HepG2 (cell line): ENCODE results near the gene TIFAB. TPM values are rescaled to one million over a fixed set of nuclear protein-coding genes. Genes with fewer than 3 reads are reported as not detected.

Experiments used
- EHMT2 ChIP-seq: fragments of 200-600 bp; sonication (generic); IDR thresholded peaks from 2 replicates; pipeline ENCODE4 v1.7.0; 2017; ENCODE audit warnings: antibody characterized with exemption, low read depth, low read length, borderline replicate concordance
- GATAD2A ChIP-seq: IDR thresholded peaks from 2 replicates; pipeline ENCODE4 v1.6.1; 2016
- GLI4 ChIP-seq: sonication (generic); formaldehyde crosslinking; IDR thresholded peaks from 2 replicates; pipeline ENCODE4 v1.5.1; 2020; ENCODE audit warnings: missing genetic modification reagents, mild to moderate bottlenecking, moderate library complexity, borderline replicate concordance
- KLF11 ChIP-seq: IDR thresholded peaks from 2 replicates; pipeline ENCODE4 v1.6.1; 2016; ENCODE audit warnings: missing compliant biosample characterization
- NCOR1 ChIP-seq: fragments of 200-600 bp; sonication (generic); IDR thresholded peaks from 2 replicates; pipeline ENCODE4 v1.7.0; 2017; ENCODE audit warnings: antibody characterized with exemption, low read length, borderline replicate concordance
- SUZ12 ChIP-seq: fragments of 150-350 bp; IDR thresholded peaks from 2 replicates; pipeline ENCODE4 v1.6.1; 2014; ENCODE audit warnings: low read depth, low read length
- TBP ChIP-seq: sonication (generic); formaldehyde crosslinking; IDR thresholded peaks from 2 replicates; pipeline ENCODE4 v1.5.0; 2020; ENCODE audit warnings: missing genetic modification reagents
- U2AF1 ChIP-seq: fragments of 200-400 bp; formaldehyde crosslinking; optimal IDR thresholded peaks from 2 replicates; pipeline ENCODE3; 2017; ENCODE audit warnings: mild to moderate bottlenecking, low read depth, low read length
- U2AF2 ChIP-seq: fragments of 200-400 bp; formaldehyde crosslinking; IDR thresholded peaks from 2 replicates; pipeline ENCODE4 v1.6.1; 2017; ENCODE audit warnings: low read depth, mild to moderate bottlenecking, low read length
- ZBTB7A ChIP-seq: sonication (generic); formaldehyde crosslinking; IDR thresholded peaks from 2 replicates; pipeline ENCODE4 v1.8.0; 2022; ENCODE audit warnings: mild to moderate bottlenecking, missing genetic modification reagents
- ZKSCAN1 ChIP-seq: fragments of 150-350 bp; IDR thresholded peaks from 2 replicates; pipeline ENCODE4 v1.6.1; 2014; ENCODE audit warnings: low read length
- ZMYM2 ChIP-seq: sonication (generic); formaldehyde crosslinking; IDR thresholded peaks from 2 replicates; pipeline ENCODE4 v1.8.0; 2022; ENCODE audit warnings: mild to moderate bottlenecking, missing genetic modification reagents
- ZNF431 ChIP-seq: sonication (generic); formaldehyde crosslinking; IDR thresholded peaks from 2 replicates; pipeline ENCODE4 v1.9.0; 2022; ENCODE audit warnings: missing genetic modification reagents, low read depth, mild to moderate bottlenecking, borderline replicate concordance
- ZNF512 ChIP-seq: sonication (generic); formaldehyde crosslinking; IDR thresholded peaks from 2 replicates; pipeline ENCODE4 v1.4.0; 2020; ENCODE audit warnings: mild to moderate bottlenecking, missing genetic modification reagents
- ZNF557 ChIP-seq: sonication (generic); formaldehyde crosslinking; IDR thresholded peaks from 2 replicates; pipeline ENCODE4 v1.4.0; 2020; ENCODE audit warnings: missing genetic modification reagents
- ZNF576 ChIP-seq: sonication (generic); formaldehyde crosslinking; IDR thresholded peaks from 2 replicates; pipeline ENCODE4 v1.4.0; 2020; ENCODE audit warnings: mild to moderate bottlenecking, missing genetic modification reagents
- ZNF883 ChIP-seq: sonication (generic); formaldehyde crosslinking; IDR thresholded peaks from 2 replicates; pipeline ENCODE4 v1.5.1; 2020; ENCODE audit warnings: mild to moderate bottlenecking, missing genetic modification reagents; ENCODE audit errors: not compliant biosample characterization
- polyA plus RNA-seq, 8 experiments: library from polyadenylated mRNA; depleted of rRNA in 3 of 8; stranded (reverse) in 7 of 8; unstranded in 1 of 8; fragments of >200 nt; fragmentation: Illumina TruSeq in 4 of 8; extraction: Trizol in 4 of 8; gene quantifications; 2 replicates each; pipeline versions ENCODE4 v1.2.1 to v1.2.3, GENCODE V29; 2011 to 2016; ENCODE audit warnings: low read depth in 4 of 8, missing spikeins in 1 of 8, mixed read lengths in 1 of 8; ENCODE audit not compliant: insufficient read depth in 1 of 8
- total RNA-seq, 5 experiments: library from RNA; depleted of rRNA; stranded (reverse); fragments of >200 nt; fragmentation: Illumina TruSeq; extraction: Trizol; gene quantifications; 2 replicates each; pipeline ENCODE4 v1.2.3, GENCODE V29; 2016; ENCODE audit warnings: low read depth in 1 of 5
- TF ChIP-seq, protein P1 (sequence below): sonication (generic); formaldehyde crosslinking; IDR thresholded peaks from 2 replicates; pipeline ENCODE4 v1.5.0; 2020; ENCODE audit warnings: mild to moderate bottlenecking, missing genetic modification reagents, borderline replicate concordance
- TF ChIP-seq, protein P2 (sequence below): sonication (generic); formaldehyde crosslinking; IDR thresholded peaks from 2 replicates; pipeline ENCODE4 v1.8.1; 2023; ENCODE audit warnings: missing genetic modification reagents, inconsistent platforms, borderline replicate concordance

TIFAB gene
- total and polyA plus RNA-seq, 2 of the 13 experiments (the other 11 are each of a cell fraction or from before 2014, with no cell fraction given): not detected

DNA sequence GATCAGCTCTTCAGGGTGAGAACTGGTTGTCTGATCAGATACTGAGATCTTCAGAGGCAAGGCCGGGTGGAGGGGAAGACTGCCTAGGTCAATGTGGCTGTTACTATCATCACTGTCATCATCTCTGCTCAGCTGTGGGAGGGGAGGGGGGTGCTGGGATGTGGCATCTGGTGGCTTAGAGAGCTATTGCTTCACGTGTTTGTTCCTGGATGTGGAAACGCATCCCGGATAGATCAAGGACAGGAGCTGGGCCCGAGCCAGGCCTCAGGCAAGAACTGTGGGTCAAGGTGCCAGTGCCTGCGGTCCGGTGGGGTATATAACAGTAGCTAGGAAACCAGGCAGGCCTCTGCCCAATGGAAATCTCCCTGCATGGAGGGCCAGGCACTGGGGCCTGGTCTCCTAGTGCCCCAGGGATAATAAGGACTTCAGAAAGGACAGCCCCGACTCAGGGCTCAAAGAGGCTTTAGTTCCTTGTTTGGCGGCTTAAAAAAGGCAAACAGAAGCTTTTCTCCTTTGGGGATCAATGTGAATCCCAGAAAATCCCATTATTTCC lies 30.3 kb upstream of the TIFAB start (continued):
- TF ChIP-seq U2AF1 (no peak), TBP (CRISPR knock-in tag) (no peak), ZMYM2 (CRISPR knock-in tag) (no peak), NCOR1 (peak; percentile 62; the same call in 1 of the 2 replicates), U2AF2 (no peak), SUZ12 (no peak), KLF11 (no peak), ZNF431 (CRISPR knock-in tag) (no peak), GATAD2A (CRISPR knock-in tag) (peak; percentile 93), ZNF557 (no peak), ZBTB7A (CRISPR knock-in tag) (peak; percentile 76; the same call in 1 of the 2 replicates), GLI4 (CRISPR knock-in tag) (no peak), ZNF512 (CRISPR knock-in tag) (no peak), EHMT2 (no peak; the same call in 1 of the 2 replicates), ZNF576 (no peak), ZKSCAN1 (no peak), ZNF883 (CRISPR knock-in tag) (no peak)
- TF ChIP-seq, protein P1, sequence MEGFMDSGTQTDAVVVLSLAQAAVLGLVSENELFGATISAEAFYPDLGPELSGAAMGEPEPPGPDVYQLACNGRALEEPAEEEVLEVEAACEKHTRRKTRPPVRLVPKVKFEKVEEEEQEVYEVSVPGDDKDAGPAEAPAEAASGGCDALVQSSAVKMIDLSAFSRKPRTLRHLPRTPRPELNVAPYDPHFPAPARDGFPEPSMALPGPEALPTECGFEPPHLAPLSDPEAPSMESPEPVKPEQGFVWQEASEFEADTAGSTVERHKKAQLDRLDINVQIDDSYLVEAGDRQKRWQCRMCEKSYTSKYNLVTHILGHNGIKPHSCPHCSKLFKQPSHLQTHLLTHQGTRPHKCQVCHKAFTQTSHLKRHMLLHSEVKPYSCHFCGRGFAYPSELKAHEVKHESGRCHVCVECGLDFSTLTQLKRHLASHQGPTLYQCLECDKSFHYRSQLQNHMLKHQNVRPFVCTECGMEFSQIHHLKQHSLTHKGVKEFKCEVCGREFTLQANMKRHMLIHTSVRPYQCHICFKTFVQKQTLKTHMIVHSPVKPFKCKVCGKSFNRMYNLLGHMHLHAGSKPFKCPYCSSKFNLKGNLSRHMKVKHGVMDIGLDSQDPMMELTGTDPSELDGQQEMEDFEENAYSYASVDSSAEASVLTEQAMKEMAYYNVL (CRISPR knock-in tag): peak; percentile 48; the same call in 1 of the 2 replicates
- TF ChIP-seq, protein P2, sequence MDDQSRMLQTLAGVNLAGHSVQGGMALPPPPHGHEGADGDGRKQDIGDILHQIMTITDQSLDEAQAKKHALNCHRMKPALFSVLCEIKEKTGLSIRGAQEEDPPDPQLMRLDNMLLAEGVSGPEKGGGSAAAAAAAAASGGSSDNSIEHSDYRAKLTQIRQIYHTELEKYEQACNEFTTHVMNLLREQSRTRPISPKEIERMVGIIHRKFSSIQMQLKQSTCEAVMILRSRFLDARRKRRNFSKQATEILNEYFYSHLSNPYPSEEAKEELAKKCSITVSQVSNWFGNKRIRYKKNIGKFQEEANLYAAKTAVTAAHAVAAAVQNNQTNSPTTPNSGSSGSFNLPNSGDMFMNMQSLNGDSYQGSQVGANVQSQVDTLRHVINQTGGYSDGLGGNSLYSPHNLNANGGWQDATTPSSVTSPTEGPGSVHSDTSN (CRISPR knock-in tag): no peak
